AG08396 (cell line): ENCODE data around the gene RPH3AL.
"Not testable (repeated sequence)": the region's sequence is repeated elsewhere in the genome, so short reads cannot be mapped to it uniquely, and the experiment has no call there.

Experiments
- DNase-seq: peaks from one replicate; pipeline ENCODE4 v3.0.0; 2012; ENCODE audit warnings: low spot score, mixed read lengths

RPH3AL gene

DNA sequence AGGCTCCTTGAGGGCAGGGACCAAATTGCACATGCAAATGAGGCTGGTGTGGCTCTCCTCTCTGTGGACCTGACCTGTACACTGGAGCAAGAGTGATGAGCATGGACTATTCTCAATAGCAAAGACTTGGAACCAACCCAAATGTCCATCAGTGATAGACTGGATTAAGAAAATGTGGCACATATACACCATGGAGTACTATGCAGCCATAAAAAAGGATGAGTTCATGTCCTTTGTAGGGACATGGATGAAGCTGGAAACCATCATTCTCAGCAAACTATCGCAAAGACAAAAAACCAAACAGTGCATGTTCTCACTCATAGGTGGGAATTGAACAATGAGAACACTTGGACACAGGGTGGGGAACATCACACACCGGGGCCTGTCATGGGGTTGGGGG lies 128.0 kb downstream of the RPH3AL start:
- not testable (repeated sequence) for DNase-seq

- DNase-seq = no peak
These were observed 128.7 kb downstream of the RPH3AL start for GRCh38 chr17:223723-224471.

DNA sequence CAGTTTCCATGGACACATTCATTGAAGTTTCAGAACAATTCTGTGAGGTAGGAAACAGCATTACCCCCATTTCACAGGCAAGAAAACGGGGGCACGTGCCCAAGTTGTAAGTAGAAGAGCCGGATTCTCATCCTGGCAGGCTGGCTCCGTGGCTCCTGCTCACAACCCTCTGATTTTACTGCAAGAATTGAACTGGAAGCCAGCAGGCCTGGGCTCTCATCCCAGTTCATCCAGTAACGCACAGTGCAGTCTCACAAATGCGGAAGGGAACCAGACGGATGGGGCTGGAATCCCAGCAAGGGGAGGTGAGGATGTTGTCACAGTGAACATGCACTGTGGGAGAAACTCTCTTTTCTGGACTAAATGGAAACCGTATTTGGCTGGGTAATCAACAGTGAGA lies 130.4 kb downstream of the RPH3AL start:
- no peak for DNase-seq

GRCh38 chr17:219696-220095 lies 132.9 kb downstream of the RPH3AL start:
- DNase-seq = no peak

DNA sequence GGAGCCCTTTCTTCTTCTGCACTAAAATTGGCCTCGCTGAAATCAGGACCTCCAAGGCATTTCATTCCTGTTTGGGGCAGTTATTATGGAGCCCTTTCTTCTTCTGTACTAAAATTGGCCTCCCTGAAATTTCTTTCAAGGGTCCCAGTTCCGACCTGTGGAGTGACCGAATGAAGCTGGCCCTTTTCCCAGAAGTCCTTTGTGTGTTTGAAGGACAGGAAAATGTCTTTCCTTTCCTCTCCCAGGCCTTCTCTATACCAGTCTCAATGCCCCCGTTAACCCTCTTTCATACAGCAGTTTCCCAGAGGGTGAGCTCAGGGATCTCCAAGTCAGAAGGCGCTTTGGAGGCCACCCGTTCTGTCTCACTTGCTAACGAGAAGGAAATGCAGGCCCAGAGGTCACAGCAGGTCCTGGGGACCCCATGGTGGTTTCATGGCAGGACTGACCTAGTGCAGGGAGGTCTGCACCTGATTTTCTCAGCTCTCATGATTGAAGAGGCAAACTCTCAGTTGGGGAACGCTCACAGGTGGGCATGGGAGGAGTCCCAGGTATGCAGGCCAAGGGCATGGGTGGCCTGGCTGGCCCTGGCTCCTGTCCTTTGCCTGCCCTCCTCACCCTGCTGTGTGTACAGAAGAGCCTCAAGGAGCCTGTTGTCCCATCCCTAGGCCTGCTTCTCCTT lies 134.0 kb downstream of the RPH3AL start:
- DNase-seq = no peak

GRCh38 chr17:216625-217024 lies 136.0 kb downstream of the RPH3AL start:
- DNase-seq = no peak

DNA sequence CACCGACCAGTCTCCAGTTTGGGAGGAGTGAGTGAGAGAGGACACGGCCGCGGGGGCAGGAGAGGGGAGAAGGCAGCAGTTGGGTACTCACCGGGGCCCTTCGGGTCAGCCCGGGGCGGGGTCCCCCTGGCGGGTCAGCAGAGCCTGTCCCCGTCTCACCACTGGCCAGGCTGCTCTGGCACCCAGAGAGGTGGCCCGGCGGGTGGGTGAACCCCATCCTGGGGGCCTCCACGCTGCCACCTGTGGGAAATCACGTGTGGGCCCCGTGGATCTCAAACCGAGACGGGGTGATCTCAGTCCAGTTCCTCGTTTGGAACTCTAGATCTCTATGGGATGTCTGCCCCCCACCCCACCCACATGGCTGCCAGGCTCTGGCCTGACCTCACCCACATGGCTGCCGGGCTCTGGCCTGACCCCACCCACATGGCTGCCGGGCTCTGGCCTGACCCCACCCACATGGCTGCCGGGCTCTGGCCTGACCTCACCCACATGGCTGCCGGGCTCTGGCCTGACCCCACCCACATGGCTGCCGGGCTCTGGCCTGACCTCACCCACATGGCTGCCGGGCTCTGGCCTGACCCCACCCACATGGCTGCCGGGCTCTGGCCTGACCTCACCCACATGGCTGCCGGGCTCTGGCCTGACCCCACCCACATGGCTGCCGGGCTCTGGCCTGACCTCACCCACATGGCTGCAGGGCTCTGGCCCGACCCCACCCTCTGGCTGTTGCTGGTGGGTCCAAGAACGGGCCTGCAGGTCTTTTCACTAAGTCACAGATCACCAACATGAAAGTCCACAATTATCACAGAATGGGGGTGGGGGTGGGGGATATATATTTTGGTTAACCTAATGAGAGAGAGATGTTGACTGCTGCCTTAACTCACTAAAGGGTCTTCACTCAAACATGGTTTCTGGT lies 136.8 kb downstream of the RPH3AL start:
- not testable (repeated sequence) for DNase-seq

DNA sequence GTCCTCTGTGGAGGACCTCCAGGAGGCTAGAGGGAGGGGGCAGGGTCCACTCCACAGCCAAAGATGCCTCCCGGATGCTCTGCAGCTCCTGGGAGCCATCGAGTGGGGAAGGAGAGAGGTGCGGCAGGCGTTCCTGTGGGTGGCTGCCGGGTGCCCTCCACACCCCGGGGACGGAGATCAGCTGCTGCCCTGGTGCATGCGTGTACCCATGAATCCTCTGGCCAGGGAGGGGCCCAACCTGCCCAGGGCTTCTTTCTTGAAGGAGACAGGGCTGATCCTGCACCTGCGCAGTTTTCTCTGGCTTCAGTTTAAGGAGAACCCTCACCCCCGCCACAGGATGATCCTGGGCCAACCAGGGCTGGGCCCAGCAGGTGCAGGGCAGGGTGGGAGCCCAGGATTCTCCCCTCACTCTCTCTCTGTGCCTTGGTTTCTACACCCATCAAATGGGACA lies 137.7 kb downstream of the RPH3AL start:
- DNase-seq = no peak

DNA sequence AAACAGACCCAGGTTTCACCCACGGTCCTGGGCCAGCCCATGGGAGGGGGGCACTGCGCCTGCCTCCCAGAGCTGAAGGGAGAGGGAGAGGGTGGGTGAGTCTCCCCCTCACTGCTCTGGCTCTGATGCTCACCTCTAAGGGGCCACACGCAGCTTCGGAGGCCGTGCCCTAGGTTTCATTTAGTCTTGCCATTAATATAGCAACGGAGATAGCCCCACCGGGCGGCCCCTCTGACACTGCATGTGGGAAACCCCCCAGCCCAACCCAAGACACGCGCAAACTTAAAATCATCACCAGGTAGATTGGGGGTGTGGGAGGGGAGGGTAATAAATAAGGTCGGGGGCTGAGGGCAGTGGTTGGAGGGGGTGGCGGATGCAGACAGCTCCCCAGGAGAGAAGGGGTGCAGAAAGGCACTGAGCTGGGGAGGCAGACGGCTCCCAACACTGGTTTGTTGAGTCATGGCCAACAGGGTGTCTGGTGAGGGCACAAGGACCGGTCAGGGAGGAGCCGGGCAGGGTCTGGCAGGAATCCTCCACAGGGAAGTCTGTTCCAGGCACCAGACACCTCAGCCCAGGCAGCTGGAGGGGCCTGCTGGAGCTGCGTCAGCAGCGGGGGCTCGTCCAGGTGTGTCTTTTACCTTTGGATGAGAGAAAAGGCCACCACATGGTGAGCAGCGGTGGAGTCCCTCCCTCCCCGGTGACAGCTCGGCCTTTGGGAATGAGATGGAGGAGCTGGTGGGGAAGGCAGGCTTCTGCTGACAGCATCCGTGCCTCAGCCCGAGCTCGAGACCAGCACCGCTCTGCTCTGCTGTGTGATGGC lies 139.1 kb downstream of the RPH3AL start:
- no peak for DNase-seq

GRCh38 chr17:210402-210801 lies 142.2 kb downstream of the RPH3AL start:
- no peak for DNase-seq

DNA sequence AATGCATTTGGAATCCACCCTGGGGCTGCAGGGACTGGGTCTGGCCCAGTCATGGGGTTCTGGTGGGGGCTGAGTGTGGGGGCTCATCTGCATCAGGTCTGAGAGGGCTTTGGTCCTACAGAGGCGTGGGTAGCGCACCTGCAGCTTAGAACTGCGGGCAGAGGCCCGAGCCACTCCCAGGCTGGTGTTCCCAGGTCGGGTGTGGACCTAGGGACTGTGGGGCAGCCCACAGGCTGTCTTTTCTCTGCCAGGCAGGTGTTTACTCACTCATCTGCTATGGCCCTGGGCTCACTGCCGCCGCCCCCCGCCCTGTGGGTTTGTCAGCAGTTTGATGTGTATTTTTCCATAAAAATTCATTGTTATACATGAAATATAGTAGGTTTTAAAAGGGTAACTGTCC lies 144.2 kb downstream of the RPH3AL start:
- DNase-seq = no peak

GRCh38 chr17:207775-208174 lies 144.8 kb downstream of the RPH3AL start:
- DNase-seq = no peak

- DNase-seq = no peak
These were observed 145.6 kb downstream of the RPH3AL start for GRCh38 chr17:206941-207560.

DNA sequence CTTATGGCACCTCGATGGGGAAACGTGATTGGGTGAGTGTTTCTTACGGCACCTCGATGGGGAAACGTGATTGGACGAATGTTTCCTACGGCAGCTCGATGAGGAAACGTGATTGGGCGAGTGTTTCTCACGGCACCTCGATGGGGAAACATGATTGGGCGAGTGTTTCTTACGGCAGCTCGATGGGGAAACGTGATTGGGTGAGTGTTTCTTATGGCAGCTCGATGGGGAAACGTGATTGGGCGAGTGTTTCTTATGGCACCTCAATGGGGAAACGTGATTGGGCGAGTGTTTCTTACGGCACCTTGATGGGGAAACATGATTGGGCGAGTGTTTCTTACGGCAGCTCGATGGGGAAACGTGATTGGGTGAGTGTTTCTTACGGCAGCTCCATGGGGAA lies 146.1 kb downstream of the RPH3AL start:
- DNase-seq = not testable (repeated sequence)

DNA sequence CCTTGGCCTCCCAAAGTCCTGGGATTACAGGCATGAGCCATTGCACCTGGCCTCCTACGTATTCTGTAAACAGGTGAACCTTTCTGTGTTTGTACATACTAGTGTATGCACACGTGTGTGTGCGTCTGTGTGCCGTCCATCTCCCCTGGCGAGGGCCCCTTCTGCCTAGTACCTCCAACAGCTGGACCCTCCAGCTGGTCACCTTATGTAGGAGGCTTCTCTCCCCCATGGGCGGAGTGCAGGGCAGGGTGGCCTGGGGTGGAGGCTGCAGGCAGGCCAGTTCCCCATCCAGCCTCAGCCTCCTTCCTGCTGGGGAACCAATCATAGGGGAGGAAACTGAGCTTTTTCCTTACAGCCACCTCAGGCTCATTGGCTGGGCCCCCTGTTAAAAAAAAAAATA lies 146.8 kb downstream of the RPH3AL start:
- no peak for DNase-seq

DNA sequence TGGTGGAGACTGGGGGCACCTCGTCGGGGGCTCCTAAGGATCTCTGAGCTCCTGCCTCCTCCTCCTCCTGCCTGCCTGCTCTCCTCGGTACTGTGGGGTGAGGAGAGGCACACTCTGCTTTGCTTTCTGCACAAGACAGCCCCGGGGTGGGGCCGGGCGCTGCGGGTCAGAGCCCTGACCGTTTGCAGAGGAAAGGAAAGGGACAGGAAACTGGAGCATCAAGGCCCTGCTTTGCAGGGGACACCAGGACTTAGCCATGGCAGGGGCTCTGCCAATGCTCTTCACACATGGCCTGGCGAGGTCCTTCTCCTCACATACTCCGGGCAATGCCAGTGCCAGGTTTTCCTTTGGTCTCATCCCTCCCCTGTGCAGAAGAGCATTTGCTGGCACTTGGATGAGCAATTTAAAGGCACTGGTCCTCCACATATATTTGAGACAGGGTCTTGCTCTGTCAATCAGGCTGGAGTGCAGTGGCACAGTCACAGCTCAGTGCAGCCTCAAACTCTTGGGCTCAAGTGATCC lies 147.4 kb downstream of the RPH3AL start:
- DNase-seq = no peak

- no peak for DNase-seq
These were observed 148.0 kb downstream of the RPH3AL start for GRCh38 chr17:204427-205147.

- no peak for DNase-seq
These were observed 150.1 kb downstream of the RPH3AL start for GRCh38 chr17:202501-202951.

DNA sequence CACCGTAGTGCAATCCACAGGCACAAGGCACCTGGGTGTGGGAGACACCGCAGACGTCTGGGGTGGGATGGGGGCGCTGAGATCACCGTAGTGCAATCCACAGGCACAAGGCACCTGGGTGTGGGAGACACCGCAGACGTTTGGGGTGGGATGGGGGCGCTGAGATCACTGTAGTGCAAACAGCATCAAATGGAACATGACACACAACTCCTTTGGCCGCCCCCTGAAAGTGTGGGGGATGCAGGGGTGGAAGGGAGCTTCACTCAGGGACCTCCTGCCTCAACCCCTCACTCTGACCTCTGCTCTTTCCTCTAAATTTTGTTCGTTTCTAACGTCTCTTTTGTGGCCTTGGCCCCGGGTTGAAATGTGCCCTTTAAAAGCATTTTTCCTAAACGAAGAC lies 150.9 kb downstream of the RPH3AL start:
- not testable (repeated sequence) for DNase-seq

GRCh38 chr17:201257-201656 lies 151.3 kb downstream of the RPH3AL start:
- DNase-seq = not testable (repeated sequence)
